BE2C (cell line): Measurements from ENCODE around the gene EFS.

Experiments
- DNase-seq: peaks from one replicate; pipeline ENCODE4 v3.0.0-alpha.2; 2020
- H3K27me3 ChIP-seq: fragments of 250-450 bp; sonication (Bioruptor Pico); 2 replicates; pipeline ENCODE4 v1.5.1; 2020; ENCODE audit warnings: mild to moderate bottlenecking
- H3K36me3 ChIP-seq: fragments of 250-450 bp; sonication (Bioruptor Pico); 2 replicates; pipeline ENCODE4 v1.5.1; 2020; ENCODE audit warnings: mild to moderate bottlenecking
- H3K4me1 ChIP-seq: fragments of 250-450 bp; sonication (Bioruptor Pico); 2 replicates; pipeline ENCODE4 v1.5.1; 2020
- H3K4me3 ChIP-seq: 2 replicates; pipeline ENCODE4 v1.5.1; 2011; ENCODE audit warnings: low read depth, low read length
- H3K9me3 ChIP-seq: fragments of 250-450 bp; sonication (Bioruptor Pico); 2 replicates; pipeline ENCODE4 v1.5.1; 2020
- TF ChIP-seq, protein P1 (sequence below): IDR thresholded peaks from 2 replicates; pipeline ENCODE4 v1.5.1; 2012; ENCODE audit warnings: mild to moderate bottlenecking, low read depth, low read length

EFS gene

DNA sequence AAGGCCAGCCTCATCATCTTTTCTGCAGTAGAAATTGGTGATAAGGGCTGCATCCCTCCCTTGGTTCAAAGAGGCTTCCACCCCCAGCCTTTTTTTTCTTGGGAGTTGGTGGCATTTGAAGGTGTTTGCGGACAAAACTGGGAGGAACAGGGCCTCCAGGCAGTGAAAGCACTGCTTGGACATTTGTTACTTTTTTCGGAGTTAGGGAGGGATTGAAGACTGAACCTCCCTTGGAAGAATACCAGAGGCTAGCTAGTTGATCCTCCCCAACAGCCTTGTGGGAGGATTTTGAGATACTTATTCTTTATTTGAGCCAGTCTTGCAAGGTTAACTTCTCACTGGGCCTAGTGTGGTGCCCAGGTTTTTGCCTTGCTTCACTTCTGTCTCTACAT, 40.5 kb downstream of the EFS start:
- Histone ChIP-seq H3K9me3 (no peaks in the 10 kb centered on the region; the same call in 1 of the 2 replicates), H3K4me1 (peaks cover 3% of the 10 kb centered on the region; the same call in 1 of the 2 replicates), H3K4me3 (no peak overlapping the region), H3K27me3 (no peaks in the 10 kb centered on the region), H3K36me3 (peaks cover 25% of the 10 kb centered on the region)
- no peak for DNase-seq
- TF ChIP-seq, protein P1, sequence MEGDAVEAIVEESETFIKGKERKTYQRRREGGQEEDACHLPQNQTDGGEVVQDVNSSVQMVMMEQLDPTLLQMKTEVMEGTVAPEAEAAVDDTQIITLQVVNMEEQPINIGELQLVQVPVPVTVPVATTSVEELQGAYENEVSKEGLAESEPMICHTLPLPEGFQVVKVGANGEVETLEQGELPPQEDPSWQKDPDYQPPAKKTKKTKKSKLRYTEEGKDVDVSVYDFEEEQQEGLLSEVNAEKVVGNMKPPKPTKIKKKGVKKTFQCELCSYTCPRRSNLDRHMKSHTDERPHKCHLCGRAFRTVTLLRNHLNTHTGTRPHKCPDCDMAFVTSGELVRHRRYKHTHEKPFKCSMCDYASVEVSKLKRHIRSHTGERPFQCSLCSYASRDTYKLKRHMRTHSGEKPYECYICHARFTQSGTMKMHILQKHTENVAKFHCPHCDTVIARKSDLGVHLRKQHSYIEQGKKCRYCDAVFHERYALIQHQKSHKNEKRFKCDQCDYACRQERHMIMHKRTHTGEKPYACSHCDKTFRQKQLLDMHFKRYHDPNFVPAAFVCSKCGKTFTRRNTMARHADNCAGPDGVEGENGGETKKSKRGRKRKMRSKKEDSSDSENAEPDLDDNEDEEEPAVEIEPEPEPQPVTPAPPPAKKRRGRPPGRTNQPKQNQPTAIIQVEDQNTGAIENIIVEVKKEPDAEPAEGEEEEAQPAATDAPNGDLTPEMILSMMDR: no peak

DNA sequence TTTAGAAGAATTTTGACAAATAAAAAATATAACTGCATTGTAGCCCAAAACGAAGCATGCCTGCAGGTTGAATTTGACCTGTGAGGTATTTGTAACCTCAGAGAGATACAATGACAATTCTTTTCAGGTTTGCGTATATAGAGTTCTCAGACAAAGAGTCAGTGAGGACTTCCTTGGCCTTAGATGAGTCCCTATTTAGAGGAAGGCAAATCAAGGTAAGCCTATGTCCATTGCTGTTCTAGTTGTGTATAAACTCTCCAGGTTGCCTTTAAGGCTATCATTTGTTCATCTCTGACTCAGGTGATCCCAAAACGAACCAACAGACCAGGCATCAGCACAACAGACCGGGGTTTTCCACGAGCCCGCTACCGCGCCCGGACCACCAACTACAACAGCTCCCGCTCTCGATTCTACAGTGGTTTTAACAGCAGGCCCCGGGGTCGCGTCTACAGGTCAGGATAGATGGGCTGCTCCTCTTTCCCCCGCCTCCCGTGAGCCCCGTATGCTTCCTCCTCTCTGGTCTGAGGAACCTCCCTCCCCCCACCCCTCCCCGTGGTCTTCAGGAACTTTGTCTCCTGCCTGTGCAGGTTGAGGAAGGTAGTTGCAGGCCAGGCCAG, 41.0 kb downstream of the EFS start:
- TF ChIP-seq, protein P1: no peak
- no peaks in the 10 kb centered on the region; the same call in 1 of the 2 replicates for H3K9me3 ChIP-seq
- no peak for DNase-seq
- no peak overlapping the region for H3K4me3 ChIP-seq
- H3K27me3 ChIP-seq: no peaks in the 10 kb centered on the region
- H3K4me1 ChIP-seq: peaks cover 3% of the 10 kb centered on the region; the same call in 1 of the 2 replicates
- peaks cover 25% of the 10 kb centered on the region for H3K36me3 ChIP-seq

DNA sequence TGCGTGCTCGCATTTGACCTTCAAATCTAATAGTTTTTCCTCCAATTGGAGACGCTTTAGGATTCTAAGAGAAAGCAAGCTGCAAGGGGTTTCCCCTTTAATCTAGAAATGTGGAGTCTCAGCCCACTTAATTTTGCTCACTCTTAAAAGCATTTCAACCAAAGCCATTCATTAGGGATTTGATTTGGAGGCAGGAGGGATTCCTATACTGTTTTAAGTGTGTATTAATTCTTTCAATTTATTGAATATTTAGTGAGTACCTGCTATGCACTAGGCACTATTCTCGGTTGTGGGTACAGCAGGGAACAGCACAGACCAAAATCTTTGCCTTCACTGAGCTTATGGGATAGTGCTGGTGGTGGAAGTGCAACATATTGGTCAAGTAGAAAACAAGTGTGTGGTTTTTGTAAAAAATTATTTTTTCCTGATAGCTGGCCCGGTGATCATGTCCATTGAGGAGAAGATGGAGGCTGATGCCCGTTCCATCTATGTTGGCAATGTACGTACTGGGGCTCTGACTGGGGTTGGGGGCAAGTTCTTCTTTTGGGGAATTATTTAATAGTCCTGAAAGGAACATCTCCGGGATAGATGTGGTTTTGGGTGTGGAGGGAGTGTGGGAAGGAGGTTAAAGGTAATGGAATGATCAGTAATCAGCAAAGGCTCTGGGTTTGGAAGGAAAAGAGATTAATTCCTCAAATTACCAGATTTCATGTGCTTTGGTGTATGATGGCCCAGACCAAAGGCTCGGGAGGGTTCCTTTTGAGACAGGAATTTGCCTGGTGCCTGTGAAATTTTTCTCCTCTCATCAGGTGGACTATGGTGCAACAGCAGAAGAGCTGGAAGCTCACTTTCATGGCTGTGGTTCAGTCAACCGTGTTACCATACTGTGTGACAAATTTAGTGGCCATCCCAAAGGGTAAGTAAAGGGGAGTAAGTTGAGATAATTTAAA, 42.1 kb downstream of the EFS start:
- Histone ChIP-seq H3K9me3 (no peaks in the 10 kb centered on the region; the same call in 1 of the 2 replicates), H3K36me3 (peaks cover 25% of the 10 kb centered on the region), H3K4me3 (peak overlapping the region; percentile 100), H3K27me3 (no peaks in the 10 kb centered on the region), H3K4me1 (peaks cover 3% of the 10 kb centered on the region; the same call in 1 of the 2 replicates)
- DNase-seq: no peak
- TF ChIP-seq, protein P1: no peak

DNA sequence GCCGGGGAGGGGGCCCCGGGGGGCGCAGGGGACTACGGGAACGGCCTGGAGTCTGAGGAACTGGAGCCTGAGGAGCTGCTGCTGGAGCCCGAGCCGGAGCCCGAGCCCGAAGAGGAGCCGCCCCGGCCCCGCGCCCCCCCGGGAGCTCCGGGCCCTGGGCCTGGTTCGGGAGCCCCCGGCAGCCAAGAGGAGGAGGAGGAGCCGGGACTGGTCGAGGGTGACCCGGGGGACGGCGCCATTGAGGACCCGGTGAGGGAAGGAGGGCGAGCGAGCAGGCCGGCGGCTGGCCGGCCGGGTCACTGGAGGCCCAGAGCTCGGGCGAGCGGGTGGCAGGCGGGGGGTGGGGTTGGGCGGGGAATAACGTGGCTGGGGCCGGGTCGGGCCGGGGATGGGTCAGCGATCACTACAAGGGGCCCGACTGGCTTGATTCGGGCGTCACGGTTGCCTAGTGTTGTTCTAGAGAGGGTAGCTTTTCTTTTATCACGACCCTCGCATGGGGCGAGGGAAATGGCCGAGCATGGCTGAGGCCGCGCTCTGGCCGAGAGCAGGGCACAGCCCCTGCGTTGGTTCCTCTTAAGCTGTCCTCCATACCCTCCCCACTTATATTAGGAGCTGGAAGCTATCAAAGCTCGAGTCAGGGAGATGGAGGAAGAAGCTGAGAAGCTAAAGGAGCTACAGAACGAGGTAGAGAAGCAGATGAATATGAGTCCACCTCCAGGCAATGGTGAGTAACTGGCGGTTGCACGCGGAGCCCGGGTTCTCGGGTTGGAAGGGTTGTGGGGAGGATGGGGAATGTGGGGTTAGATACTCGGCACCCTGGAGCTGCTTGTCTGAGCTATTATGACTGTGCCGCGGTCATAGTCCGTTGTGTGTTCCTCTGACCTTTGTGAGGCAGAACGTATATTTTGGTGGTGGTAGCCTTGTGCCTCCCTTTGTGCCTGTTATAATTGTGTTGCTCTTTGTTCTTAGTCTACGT, 43.1 kb downstream of the EFS start:
- Histone ChIP-seq H3K4me1 (peaks cover 3% of the 10 kb centered on the region; the same call in 1 of the 2 replicates), H3K9me3 (no peaks in the 10 kb centered on the region; the same call in 1 of the 2 replicates), H3K36me3 (peaks cover 25% of the 10 kb centered on the region), H3K4me3 (peak overlapping the region; percentile 100), H3K27me3 (no peaks in the 10 kb centered on the region)
- peak; percentile 43 for DNase-seq
- TF ChIP-seq, protein P1: no peak

DNA sequence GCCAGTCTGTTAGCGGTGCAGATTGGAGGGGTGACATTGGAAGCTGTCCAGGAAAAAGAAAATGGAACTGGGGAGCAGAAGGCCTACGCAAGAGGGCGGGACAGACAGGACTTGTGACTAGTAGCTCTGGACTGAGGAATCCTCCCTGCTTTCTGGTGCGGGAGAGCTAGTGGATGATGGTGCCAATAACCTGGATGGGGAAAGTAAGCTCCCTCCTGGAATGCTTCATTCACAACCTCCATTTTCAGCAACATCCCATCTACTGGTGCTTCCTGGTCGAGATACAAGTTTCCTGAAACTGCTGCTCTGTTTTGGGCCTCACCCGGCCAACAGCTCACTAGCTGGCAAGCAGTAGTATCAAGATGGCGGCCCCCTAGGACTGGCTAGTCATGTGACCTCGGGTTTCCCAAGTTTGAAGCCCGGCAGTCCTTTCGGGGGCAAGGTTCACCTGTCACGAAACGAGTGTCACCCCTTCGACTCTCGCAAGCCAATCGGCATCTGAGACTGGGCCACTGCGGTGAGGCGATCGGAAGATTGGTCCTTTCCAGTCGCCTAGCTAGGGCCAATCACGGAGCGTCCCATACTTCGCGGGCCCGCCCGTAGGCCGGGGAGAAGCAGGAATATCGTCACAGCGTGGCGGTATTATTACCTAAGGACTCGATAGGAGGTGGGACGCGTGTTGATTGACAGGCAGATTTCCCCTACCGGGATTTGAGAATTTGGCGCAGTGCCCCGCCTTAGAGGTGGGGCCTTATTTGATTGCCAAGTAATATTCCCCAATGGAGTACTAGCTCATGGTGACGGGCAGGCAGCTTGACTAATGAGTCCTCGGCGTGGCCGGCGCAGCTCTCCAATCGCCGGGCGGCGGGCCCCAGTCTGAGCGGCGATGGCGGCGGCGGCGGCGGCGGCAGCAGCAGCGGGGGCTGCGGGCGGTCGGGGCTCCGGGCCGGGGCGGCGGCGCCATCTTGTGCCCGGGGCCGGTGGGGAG, 44.1 kb downstream of the EFS start, which contains the start of gene PABPN1:
TSS of gene PABPN1 (plus strand) at position 874 of the 988 bp plus-strand sequence. CDS start at position 887, 13 bp downstream.
- Histone ChIP-seq H3K27me3 (no peaks in the 10 kb centered on the region), H3K36me3 (peaks cover 25% of the 10 kb centered on the region), H3K4me1 (peaks cover 3% of the 10 kb centered on the region; the same call in 1 of the 2 replicates), H3K4me3 (peak within 1 kb of the TSS; percentile 100), H3K9me3 (no peaks in the 10 kb centered on the region; the same call in 1 of the 2 replicates)
- peak; percentile 98 for DNase-seq
- TF ChIP-seq, protein P1: no peak
